HG02840 (cell line): ENCODE measurements around the gene SAA1.

Experiments
- ATAC-seq: cut with Tn5 transposase; IDR thresholded peaks from one replicate; pipeline ENCODE4 v1.9.1; 2021; ENCODE audit warnings: mild to moderate bottlenecking, moderate library complexity, moderate number of reproducible peaks; ENCODE audit not compliant: unreplicated experiment, low FRiP score

SAA1 gene

DNA sequence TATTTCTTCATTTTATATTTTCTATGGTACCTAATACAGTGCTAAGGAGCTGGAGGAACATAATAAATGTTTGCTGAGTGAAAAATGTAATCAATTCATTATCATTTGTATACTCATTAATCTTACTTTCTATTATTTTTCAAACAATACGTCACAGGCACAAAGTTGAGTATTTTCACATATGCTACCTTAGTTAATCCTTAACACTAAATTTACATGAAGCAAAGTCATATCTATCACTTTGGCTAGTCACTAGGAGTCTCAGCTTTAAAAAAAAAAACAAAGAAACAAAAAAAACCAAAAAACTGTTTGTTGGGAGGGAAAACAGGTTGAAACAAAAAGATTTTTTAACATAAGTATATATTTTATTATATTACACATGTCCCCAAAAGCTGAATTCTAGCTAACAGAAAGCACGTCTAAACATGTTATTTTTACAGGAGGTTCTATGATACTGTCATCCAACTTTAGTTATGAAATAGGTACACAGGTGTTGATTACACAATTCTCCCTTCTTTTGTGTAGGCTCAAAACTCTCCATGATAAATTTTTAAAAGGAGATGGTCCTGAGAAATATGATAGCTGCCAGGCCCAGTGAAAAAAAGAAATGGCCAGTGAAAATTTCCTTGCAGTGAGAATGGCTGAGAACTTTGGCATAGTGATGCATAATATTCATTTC lies 41.5 kb downstream of the SAA1 start:
- ATAC-seq = no peak

DNA sequence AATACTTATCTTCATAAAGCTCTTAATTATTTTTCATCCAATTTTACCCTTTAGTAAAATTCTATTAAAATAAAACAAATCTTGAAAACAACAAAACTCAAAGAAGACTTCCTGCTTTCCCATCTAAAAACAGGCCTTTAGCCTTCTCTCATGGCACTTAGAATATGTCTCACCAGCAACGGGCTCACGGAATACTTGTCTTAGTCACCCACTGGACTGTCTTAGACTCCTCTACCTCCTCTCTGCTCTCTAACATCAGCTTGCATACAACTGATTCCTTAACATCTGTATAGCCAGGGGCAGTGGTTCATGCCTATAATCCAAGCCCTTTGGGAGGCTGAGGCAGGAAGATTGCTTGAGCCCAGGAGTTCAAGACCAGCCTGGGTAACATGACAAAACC lies 42.2 kb downstream of the SAA1 start:
- no peak for ATAC-seq

DNA sequence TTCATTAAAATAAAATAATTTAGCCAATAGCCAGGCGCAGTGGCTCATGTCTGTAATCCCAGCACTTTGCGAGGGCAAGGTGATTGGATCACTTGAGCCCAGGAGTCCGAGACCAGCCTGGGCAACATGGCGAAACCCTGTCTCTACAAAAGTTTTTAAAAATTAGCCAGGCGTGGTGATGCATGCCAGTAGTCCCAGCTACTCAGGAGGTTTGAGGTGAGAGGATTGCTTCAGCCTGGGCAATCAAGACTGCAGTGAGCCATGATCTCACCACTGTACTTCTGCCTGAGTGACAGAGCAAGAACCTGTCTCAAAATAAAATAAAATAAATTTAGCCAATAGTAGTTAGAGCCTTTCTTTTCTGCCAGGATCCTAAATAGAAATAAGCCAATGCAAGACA lies 43.6 kb downstream of the SAA1 start:
- ATAC-seq = no peak

DNA sequence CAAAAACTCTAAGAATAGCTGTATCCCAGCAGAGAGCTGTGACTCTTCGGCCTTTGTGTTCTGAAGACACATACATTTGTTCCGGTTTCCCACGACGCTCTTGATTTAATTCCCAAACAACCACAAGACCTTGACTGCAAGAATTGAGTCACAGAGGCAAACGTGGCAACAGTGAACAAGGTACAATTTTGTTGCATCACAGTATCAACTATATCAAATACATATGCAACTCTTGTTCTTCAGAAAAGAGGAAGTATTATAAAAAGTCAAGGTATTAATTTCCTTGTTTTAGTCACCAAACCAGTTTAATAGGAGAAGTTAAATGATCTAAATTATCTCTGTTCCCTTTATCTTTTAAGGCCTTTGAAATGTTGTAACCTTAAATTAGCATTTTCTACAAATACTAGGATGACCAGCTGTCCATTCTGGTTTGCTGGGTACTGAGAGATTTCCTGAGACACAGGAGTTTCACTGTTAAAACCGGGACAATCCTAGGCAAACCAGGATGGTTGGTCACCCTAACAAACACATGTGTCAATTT lies 44.8 kb downstream of the SAA1 start:
- ATAC-seq = no peak

DNA sequence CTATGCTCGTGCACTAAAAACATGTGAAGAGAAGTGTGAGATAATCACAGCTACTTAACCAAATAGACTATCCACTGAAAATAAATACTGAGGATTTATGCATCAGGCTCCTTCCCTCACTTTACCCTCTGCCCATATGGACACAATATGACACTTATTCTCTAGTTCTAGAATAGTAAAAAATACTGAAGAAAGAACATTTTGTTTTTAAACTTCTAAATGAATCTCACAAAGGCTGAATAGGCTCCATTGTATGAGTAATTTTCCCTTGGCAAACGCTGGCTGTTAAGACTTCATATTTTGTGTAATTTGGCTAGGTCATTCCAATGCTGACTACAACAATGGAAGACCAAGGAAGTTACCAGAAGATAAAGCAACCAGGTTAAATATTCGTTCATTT lies 45.9 kb downstream of the SAA1 start:
- ATAC-seq = no peak

DNA sequence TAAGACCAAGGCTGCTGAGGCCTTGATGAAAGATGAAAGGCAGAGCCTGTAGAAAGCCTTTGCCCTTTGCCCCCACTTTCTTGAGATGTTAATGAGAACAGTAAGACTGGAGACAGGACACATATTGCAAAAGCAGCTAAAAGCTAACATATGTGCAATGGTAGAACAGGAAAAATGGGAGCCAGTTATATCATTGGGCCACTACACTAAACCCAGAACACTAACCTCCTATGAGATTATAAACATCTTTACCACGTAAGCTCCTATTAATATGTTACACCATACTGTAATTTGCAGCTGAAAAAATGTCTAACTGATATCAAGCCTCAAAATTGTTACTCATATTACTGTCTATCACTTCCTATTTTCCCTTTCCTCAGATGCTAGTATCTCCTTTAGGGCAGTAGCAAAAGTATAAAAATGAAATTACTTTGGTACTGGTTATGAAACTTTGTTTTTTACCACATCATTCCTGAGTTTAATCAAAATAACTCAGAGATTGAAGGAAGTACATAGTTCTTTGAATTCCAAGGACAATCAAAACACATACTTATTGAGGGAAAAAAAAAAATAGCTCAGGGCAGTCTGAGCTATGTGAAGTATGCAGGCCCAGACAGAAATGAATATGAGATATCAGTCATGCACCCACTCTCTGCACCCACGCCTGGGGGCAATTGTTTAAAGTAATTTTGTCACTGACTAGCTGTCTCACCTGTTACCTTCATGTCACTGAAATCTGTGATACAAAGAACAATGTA lies 46.8 kb downstream of the SAA1 start:
- ATAC-seq = no peak

DNA sequence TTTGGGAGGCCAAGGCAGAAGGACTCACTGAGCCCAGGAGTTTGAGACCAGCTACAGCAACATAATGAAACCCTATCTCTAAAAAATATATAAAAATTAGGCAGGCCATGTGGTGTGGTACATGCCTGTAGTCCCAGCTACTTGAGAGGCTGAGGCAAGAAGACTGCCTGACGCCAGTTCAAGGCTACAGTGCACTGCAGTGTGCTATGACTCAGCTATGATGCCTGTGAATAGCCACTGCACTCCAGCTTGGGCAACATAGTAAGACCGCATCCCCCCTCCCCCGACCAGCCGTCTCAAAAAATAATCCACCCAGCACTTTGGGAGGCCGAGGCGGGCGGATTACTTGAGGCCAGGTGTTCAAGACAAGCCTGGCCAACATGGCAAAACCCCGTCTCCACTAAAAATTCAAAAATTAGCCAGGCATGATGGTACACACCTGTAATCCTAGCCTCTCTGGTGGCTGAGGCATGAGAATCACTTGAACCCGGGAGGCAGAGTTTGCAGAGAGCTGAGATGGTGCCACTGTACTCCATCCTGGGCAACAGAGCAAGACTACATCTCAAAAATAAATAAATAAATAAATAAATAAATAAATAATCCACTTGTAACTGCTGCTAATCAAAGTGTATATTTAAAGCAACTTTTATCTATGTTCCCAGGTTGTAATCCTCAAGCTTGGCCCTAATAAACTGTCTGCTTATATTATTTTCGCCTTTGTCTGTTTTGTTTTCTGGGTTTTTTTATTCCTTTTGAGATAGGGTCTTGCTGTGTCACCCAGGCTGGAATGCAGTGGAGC lies 48.1 kb downstream of the SAA1 start:
- no peak for ATAC-seq

DNA sequence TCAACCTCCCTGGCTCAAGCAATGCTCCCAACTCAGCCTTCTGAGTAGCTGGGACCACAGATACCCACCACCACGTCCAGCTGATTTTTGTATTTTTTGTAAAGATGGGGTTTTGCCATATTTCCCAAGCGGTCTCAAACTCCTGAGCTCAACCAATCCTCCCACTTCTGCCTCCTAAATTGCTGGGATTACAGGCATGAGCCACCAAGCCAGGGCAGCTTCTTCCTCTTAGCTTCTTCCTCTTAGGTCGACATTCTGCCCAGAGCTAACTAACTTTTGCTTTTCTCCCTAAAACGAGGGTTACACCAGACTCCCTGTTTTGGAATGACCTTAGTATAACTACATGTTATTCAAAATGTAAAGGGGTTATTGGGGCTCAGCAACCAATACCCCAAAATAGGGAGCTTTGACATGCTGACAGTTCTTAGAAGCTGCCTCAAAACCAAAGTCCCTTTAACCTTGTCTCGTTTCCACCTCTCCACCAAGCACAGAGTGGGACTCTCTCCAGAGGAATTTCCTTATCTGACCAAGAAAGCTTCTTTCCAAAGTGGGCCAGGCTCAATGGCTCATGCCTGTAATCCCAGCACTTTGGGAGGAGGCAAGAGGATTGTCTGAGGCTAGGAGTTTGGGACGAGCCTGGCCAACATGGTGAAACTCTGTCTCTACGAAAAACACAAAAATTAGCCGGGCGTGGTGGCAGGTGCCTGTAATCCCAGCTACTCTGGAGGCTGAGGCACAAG lies 48.9 kb downstream of the SAA1 start:
- ATAC-seq = no peak

DNA sequence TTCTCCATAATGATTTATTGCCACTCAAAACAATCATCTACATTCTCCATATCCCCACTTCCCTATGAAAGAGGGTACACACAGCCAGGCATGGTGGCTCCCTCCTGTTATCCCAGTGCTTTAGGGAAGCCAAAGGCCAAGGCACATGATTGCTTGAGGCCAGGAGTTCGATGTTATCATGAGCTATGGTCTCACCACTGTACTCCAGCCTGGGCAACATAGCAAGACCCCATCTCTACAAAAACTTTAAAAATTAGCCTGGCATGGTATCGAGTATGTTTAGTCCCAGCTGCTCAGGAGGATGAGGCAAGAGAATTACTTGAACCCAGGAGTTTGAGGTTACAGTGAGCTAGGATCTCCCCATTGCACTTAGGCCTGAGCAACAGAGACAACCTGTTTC lies 49.8 kb downstream of the SAA1 start:
- ATAC-seq = no peak

DNA sequence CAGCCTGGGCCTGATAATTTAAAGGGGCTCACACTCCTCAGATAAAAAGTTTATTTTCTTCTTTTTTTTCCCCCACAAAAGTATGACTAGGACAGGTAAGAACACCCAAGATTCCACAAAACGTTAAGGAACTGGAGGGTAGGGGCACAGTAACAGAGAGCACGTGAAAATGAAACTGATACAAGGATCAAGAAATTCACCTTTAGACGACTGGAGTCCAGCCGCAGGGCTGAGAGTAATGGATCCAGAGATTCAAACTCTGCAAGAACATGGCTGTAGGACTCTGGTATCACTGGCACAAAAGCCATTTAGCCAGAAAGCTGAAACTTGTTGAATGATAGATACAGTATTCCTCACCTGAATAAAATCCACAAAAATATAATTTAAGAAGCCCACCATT lies 51.5 kb downstream of the SAA1 start:
- no peak for ATAC-seq
